Neural cell (in vitro differentiated cells): ENCODE data around the gene MAT1A. TPM values are rescaled to one million over a fixed set of nuclear protein-coding genes. Genes with fewer than 3 reads are reported as not detected.

Source experiments
- H2AFZ ChIP-seq: fragments of 200-600, 300-800 bp; sonication (generic), shearing (Covaris generic); 2 replicates; pipeline ENCODE4 v1.6.0; 2014; ENCODE audit warnings: low read depth, mild to moderate bottlenecking, antibody characterized with exemption, low read length, moderate library complexity
- H3F3A ChIP-seq: fragments of 200-600 bp; shearing (Covaris generic); 2 replicates; pipeline ENCODE4 v1.6.1; 2016; ENCODE audit warnings: mild to moderate bottlenecking, moderate library complexity, mixed read lengths, antibody characterized with exemption, low read length; ENCODE audit not compliant: insufficient read depth, poor library complexity, severe bottlenecking
- H3K27ac ChIP-seq: fragments of 200-600, 300-800 bp; sonication (generic), shearing (Covaris generic); 2 replicates; pipeline ENCODE4 v1.5.1; 2014; ENCODE audit warnings: mild to moderate bottlenecking, low read length, moderate library complexity
- H3K27me3 ChIP-seq: fragments of 300-800, 200-600 bp; sonication (generic), shearing (Covaris generic); 2 replicates; pipeline ENCODE4 v1.6.0; 2014; ENCODE audit warnings: mild to moderate bottlenecking, low read depth, low read length, moderate library complexity; ENCODE audit not compliant: insufficient read depth
- H3K36me3 ChIP-seq: fragments of 300-800, 200-600 bp; sonication (generic), shearing (Covaris generic); 2 replicates; pipeline ENCODE4 v1.5.1; 2014; ENCODE audit warnings: mild to moderate bottlenecking, antibody characterized with exemption, low read length, moderate library complexity; ENCODE audit not compliant: insufficient read depth
- H3K4me2 ChIP-seq: fragments of 300-800, 200-600 bp; sonication (generic), shearing (Covaris generic); 2 replicates; pipeline ENCODE4 v1.6.0; 2014; ENCODE audit warnings: mild to moderate bottlenecking, low read length
- H3K4me3 ChIP-seq: fragments of 300-800, 200-600 bp; sonication (generic), shearing (Covaris generic); 2 replicates; pipeline ENCODE4 v1.5.1; 2014; ENCODE audit warnings: mild to moderate bottlenecking, low read length, moderate library complexity
- H3K79me2 ChIP-seq: fragments of 200-600 bp; shearing (Covaris generic); replicated peaks from 2 replicates; pipeline ENCODE4 v1.6.0; 2014; ENCODE audit warnings: mild to moderate bottlenecking, low read length, moderate library complexity; ENCODE audit not compliant: insufficient read depth
- H3K9ac ChIP-seq: fragments of 300-800, 200-600 bp; sonication (generic), shearing (Covaris generic); 2 replicates; pipeline ENCODE4 v1.6.1; 2016; ENCODE audit warnings: mild to moderate bottlenecking, low read length, mixed read lengths
- H3K9me2 ChIP-seq: fragments of 200-600 bp; shearing (Covaris generic); 2 replicates; pipeline ENCODE4 v1.6.1; 2016; ENCODE audit warnings: mild to moderate bottlenecking, low read length, mixed read lengths; ENCODE audit not compliant: insufficient read depth
- H3K9me3 ChIP-seq: fragments of 200-600, 300-800 bp; sonication (generic), shearing (Covaris generic); 2 replicates; pipeline ENCODE4 v1.6.1; 2016; ENCODE audit warnings: mild to moderate bottlenecking, mixed run types, low read length, moderate library complexity, mixed read lengths
- H4K20me1 ChIP-seq: fragments of 200-600 bp; shearing (Covaris generic); 2 replicates; pipeline ENCODE4 v1.6.1; 2016; ENCODE audit warnings: mild to moderate bottlenecking, mixed run types; ENCODE audit not compliant: insufficient read depth
- EP300 ChIP-seq: fragments of 450-650 bp; conservative IDR thresholded peaks from 2 replicates; pipeline ENCODE4 v1.6.1; 2014; ENCODE audit warnings: antibody characterized with exemption, mild to moderate bottlenecking, moderate library complexity; ENCODE audit not compliant: poor library complexity, severe bottlenecking
- EZH2 ChIP-seq: fragments of 200-600, 300-800 bp; shearing (Covaris generic), sonication (generic); IDR thresholded peaks from 2 replicates; pipeline ENCODE4 v1.6.1; 2014; ENCODE audit warnings: antibody characterized with exemption, low read length, borderline replicate concordance, mild to moderate bottlenecking; ENCODE audit not compliant: insufficient read depth, poor library complexity, severe bottlenecking
- MXI1 ChIP-seq: fragments of 450-650 bp; conservative IDR thresholded peaks from 2 replicates; pipeline ENCODE4 v1.6.1; 2014; ENCODE audit warnings: antibody characterized with exemption, mild to moderate bottlenecking; ENCODE audit not compliant: poor library complexity, severe bottlenecking
- POLR2AphosphoS5 ChIP-seq: IDR thresholded peaks from 2 replicates; pipeline ENCODE4 v1.6.1; 2012
- RAD21 ChIP-seq: fragments of 450-650 bp; conservative IDR thresholded peaks from 2 replicates; pipeline ENCODE4 v1.6.1; 2014; ENCODE audit warnings: antibody characterized with exemption, mild to moderate bottlenecking, moderate library complexity
- SMC3 ChIP-seq: fragments of 450-650 bp; conservative IDR thresholded peaks from 2 replicates; pipeline ENCODE4 v1.6.1; 2014; ENCODE audit warnings: antibody characterized with exemption, mild to moderate bottlenecking, moderate library complexity; ENCODE audit not compliant: poor library complexity
- TAF1 ChIP-seq: IDR thresholded peaks from 2 replicates; pipeline ENCODE4 v1.6.1; 2012; ENCODE audit warnings: low read depth
- polyA plus RNA-seq: library from polyadenylated mRNA; depleted of rRNA; stranded (reverse); fragments of >200 nt; gene quantifications from 2 replicates; pipeline ENCODE4 v1.2.3, GENCODE V29; 2014
- TF ChIP-seq, protein P1 (sequence below): IDR thresholded peaks from 2 replicates; pipeline ENCODE4 v1.6.1; 2012; ENCODE audit warnings: borderline replicate concordance
- TF ChIP-seq, protein P2 (sequence below): fragments of 450-650 bp; IDR thresholded peaks from 2 replicates; pipeline ENCODE4 v1.5.1; 2014; ENCODE audit warnings: antibody characterized with exemption, mild to moderate bottlenecking, moderate library complexity; ENCODE audit not compliant: poor library complexity, severe bottlenecking

The MAT1A gene
- polyA plus RNA-seq, 1 donor from 2014 or later = not detected

- H3F3A ChIP-seq = no peaks in the 10 kb centered on the region
- H2AFZ ChIP-seq = no peak overlapping the region
- TF ChIP-seq RAD21 (no peak), POLR2AphosphoS5 (no peak), SMC3 (no peak), TAF1 (no peak), EZH2 (no peak), EP300 (no peak), MXI1 (no peak)
- TF ChIP-seq, protein P1, sequence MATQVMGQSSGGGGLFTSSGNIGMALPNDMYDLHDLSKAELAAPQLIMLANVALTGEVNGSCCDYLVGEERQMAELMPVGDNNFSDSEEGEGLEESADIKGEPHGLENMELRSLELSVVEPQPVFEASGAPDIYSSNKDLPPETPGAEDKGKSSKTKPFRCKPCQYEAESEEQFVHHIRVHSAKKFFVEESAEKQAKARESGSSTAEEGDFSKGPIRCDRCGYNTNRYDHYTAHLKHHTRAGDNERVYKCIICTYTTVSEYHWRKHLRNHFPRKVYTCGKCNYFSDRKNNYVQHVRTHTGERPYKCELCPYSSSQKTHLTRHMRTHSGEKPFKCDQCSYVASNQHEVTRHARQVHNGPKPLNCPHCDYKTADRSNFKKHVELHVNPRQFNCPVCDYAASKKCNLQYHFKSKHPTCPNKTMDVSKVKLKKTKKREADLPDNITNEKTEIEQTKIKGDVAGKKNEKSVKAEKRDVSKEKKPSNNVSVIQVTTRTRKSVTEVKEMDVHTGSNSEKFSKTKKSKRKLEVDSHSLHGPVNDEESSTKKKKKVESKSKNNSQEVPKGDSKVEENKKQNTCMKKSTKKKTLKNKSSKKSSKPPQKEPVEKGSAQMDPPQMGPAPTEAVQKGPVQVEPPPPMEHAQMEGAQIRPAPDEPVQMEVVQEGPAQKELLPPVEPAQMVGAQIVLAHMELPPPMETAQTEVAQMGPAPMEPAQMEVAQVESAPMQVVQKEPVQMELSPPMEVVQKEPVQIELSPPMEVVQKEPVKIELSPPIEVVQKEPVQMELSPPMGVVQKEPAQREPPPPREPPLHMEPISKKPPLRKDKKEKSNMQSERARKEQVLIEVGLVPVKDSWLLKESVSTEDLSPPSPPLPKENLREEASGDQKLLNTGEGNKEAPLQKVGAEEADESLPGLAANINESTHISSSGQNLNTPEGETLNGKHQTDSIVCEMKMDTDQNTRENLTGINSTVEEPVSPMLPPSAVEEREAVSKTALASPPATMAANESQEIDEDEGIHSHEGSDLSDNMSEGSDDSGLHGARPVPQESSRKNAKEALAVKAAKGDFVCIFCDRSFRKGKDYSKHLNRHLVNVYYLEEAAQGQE = no peak
- TF ChIP-seq, protein P2, sequence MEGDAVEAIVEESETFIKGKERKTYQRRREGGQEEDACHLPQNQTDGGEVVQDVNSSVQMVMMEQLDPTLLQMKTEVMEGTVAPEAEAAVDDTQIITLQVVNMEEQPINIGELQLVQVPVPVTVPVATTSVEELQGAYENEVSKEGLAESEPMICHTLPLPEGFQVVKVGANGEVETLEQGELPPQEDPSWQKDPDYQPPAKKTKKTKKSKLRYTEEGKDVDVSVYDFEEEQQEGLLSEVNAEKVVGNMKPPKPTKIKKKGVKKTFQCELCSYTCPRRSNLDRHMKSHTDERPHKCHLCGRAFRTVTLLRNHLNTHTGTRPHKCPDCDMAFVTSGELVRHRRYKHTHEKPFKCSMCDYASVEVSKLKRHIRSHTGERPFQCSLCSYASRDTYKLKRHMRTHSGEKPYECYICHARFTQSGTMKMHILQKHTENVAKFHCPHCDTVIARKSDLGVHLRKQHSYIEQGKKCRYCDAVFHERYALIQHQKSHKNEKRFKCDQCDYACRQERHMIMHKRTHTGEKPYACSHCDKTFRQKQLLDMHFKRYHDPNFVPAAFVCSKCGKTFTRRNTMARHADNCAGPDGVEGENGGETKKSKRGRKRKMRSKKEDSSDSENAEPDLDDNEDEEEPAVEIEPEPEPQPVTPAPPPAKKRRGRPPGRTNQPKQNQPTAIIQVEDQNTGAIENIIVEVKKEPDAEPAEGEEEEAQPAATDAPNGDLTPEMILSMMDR = no peak
- no peaks in the 10 kb centered on the region for H3K9me3 ChIP-seq
- no peaks in the 10 kb centered on the region for H3K79me2 ChIP-seq
- no peak overlapping the region for H3K4me3 ChIP-seq
- no peaks in the 10 kb centered on the region for H3K36me3 ChIP-seq
- H4K20me1 ChIP-seq = no peaks in the 10 kb centered on the region
- H3K27me3 ChIP-seq = no peaks in the 10 kb centered on the region
- H3K9ac ChIP-seq = no peak overlapping the region
- H3K4me2 ChIP-seq = no peak overlapping the region
- H3K27ac ChIP-seq = no peak overlapping the region
- no peaks in the 10 kb centered on the region for H3K9me2 ChIP-seq
These were observed 8.2 kb downstream of the MAT1A start for GRCh38 chr10:80281292-80281691.

GRCh38 chr10:80280071-80280800 lies 9.2 kb downstream of the MAT1A start:
- Histone ChIP-seq H2AFZ (no peak overlapping the region), H3K4me3 (no peak overlapping the region), H3K9me3 (no peaks in the 10 kb centered on the region), H3K36me3 (no peaks in the 10 kb centered on the region), H3K27me3 (no peaks in the 10 kb centered on the region), H3F3A (no peaks in the 10 kb centered on the region), H3K79me2 (no peaks in the 10 kb centered on the region), H3K9me2 (no peaks in the 10 kb centered on the region), H4K20me1 (no peaks in the 10 kb centered on the region), H3K4me2 (no peak overlapping the region), H3K27ac (no peak overlapping the region), H3K9ac (no peak overlapping the region)
- TF ChIP-seq, protein P2 = no peak
- TF ChIP-seq SMC3 = no peak
- TF ChIP-seq, protein P1 = no peak
